ENCODE data around the gene MCCC2. TPM values are rescaled to one million over a fixed set of nuclear protein-coding genes. Genes with fewer than 3 reads are reported as not detected.
A peak's percentile ranks its signal among the peaks of the same experiment; 100 is the strongest.

MCCC2 gene
- total and polyA plus RNA-seq, 2 donors from 2014 or later: 57.7 to 61.0 TPM

- no peak for TF ChIP-seq CTCF (IDR thresholded peaks at IDR 0.05; ENCODE audit: borderline replicate concordance, extremely low read depth, insufficient read depth)
These were observed 65.8 kb downstream of the MCCC2 start for GRCh38 chr5:71652803-71653543.

GRCh38 chr5:71658916-71659662 lies 71.9 kb downstream of the MCCC2 start:
- Histone ChIP-seq H3K27ac (ENCODE audit: low read depth in 2 of 2, low read length in 2 of 2) (no peak overlapping the region), H3K9me3 (ENCODE audit: control insufficient read depth in 2 of 3, insufficient read depth in 1 of 3, low read length in 3 of 3) (no peaks in the 10 kb centered on the region)
- DNase-seq: no peak

More at GRCh38 chr5:71652803-71653543, 65.8 kb downstream of the MCCC2 start:
- FAIRE-seq (no peak), DNase-seq (peak in 4 of 5 donors; percentile 71 to 90 (median 82))
- Histone ChIP-seq H3K4me3 (ENCODE audit: low read length in 3 of 3) (no peak overlapping the region), H3K9me3 (ENCODE audit: control insufficient read depth in 2 of 3, insufficient read depth in 1 of 3, low read length in 3 of 3) (no peaks in the 10 kb centered on the region), H3K9ac (ENCODE audit: low read length in 3 of 3) (no peak overlapping the region), H3K4me1 (ENCODE audit: control insufficient read depth in 2 of 3, insufficient read depth in 2 of 3, low read depth in 1 of 3, low read length in 3 of 3) (no peaks in the 10 kb centered on the region), H3K27me3 (ENCODE audit: control insufficient read depth, insufficient read depth, low read length) (no peaks in the 10 kb centered on the region), H3K36me3 (ENCODE audit: control insufficient read depth in 2 of 3, insufficient read depth in 3 of 3, low read length in 3 of 3) (peaks cover 4 to 25% (median 14%) of the 10 kb centered on the region in 3 donors), H3K27ac (ENCODE audit: low read depth in 2 of 2, low read length in 2 of 2) (no peak overlapping the region)
- intact Hi-C loops (cut with DNase I): no loop called here

GRCh38 chr5:71662381-71662780 lies 75.2 kb downstream of the MCCC2 start:
- intact Hi-C loops (cut with DNase I): no loop called here
- Histone ChIP-seq H3K27me3 (ENCODE audit: control insufficient read depth, insufficient read depth, low read length) (no peaks in the 10 kb centered on the region), H3K9ac (ENCODE audit: low read length in 3 of 3) (no peak overlapping the region), H3K36me3 (ENCODE audit: control insufficient read depth in 2 of 3, insufficient read depth in 3 of 3, low read length in 3 of 3) (peaks cover 3 to 6% (median 5%) of the 10 kb centered on the region in 3 donors), H3K27ac (ENCODE audit: low read depth in 2 of 2, low read length in 2 of 2) (no peak overlapping the region), H3K9me3 (ENCODE audit: control insufficient read depth in 2 of 3, insufficient read depth in 1 of 3, low read length in 3 of 3) (no peaks in the 10 kb centered on the region), H3K4me3 (ENCODE audit: low read length in 3 of 3) (no peak overlapping the region), H3K4me1 (ENCODE audit: control insufficient read depth in 2 of 3, insufficient read depth in 2 of 3, low read depth in 1 of 3, low read length in 3 of 3) (peaks cover 0 to 3% (median 0%) of the 10 kb centered on the region in 3 donors)
- FAIRE-seq (no peak), DNase-seq (peak; percentile 58 to 83 (median 72))
- no peak for TF ChIP-seq CTCF (IDR thresholded peaks at IDR 0.05; ENCODE audit: borderline replicate concordance, extremely low read depth, insufficient read depth)

More at GRCh38 chr5:71658916-71659662, 71.9 kb downstream of the MCCC2 start:
- H3K36me3 ChIP-seq (ENCODE audit: control insufficient read depth in 2 of 3, insufficient read depth in 3 of 3, low read length in 3 of 3): peaks cover 3 to 13% (median 7%) of the 10 kb centered on the region in 3 donors
- FAIRE-seq: peak; percentile 25
- no peaks in the 10 kb centered on the region for H3K27me3 ChIP-seq (ENCODE audit: control insufficient read depth, insufficient read depth, low read length)
- intact Hi-C loops (cut with DNase I): no loop called here
- no peak for TF ChIP-seq CTCF (IDR thresholded peaks at IDR 0.05; ENCODE audit: borderline replicate concordance, extremely low read depth, insufficient read depth)
- no peak overlapping the region for H3K4me3 ChIP-seq (ENCODE audit: low read length in 3 of 3)
- H3K9ac ChIP-seq (ENCODE audit: low read length in 3 of 3): no peak overlapping the region
- peaks cover 0 to 3% (median 0%) of the 10 kb centered on the region in 3 donors for H3K4me1 ChIP-seq (ENCODE audit: control insufficient read depth in 2 of 3, insufficient read depth in 2 of 3, low read depth in 1 of 3, low read length in 3 of 3)
